ENCODE data around the gene ZBTB16.

DNA sequence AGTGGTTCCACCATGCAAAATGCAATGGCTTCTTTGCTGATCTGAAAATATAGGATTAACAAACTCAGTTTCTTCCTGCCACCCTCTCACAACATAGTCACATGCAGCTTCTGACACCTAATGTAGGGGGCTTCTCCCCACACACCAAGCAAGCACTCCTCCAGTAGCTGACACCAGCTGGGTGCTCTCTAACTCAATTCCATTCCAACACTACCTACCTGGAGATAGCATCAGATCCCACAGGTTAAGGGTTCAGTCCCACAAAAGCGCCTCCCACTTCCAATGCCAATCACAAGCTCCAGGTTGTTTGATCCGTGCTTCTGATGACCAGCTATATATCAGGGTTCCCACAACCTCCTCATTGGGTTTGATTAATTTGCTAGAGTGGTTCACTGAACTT is 204.9 kb downstream of the ZBTB16 start:
- TF ChIP-seq CTCF (IDR thresholded peaks at IDR 0.05) (no peak), POLR2AphosphoS5 (IDR thresholded peaks at IDR 0.05; ENCODE audit: low read depth, low read length) (no peak), SIN3A (IDR thresholded peaks at IDR 0.05; ENCODE audit: borderline replicate concordance, insufficient read depth, low read depth, low read length) (no peak), REST (IDR thresholded peaks at IDR 0.05; ENCODE audit: insufficient read depth in 1 of 2, low read depth in 2 of 2, low read length in 1 of 2) (no peak)

All from Panc1 (cell line).